Stimulated activated CD4-positive, alpha-beta T cell treated with anti-CD3 and anti-CD28 coated beads, Interleukin-12 subunit alpha, Interleukin-12 subunit beta, amount 100 ng/mL, for 48 hours (primary cell): ENCODE results near the gene ARHGDIA.
A peak's percentile ranks its signal among the peaks of the same experiment; 100 is the strongest.
"Not testable (repeated sequence)": the region's sequence is repeated elsewhere in the genome, so short reads cannot be mapped to it uniquely, and the experiment has no call there.

Source experiments
- DNase-seq, 3 donors: peaks; one replicate each; pipeline ENCODE4 v3.0.0-alpha.2; 2020; ENCODE audit warnings: low read depth in 2 of 3, low spot score in 1 of 3

The ARHGDIA gene

GRCh38 chr17:81870981-81871386 is at the start of gene ARHGDIA:
TSS of gene ARHGDIA (minus strand) at chr17:81871337. CDS start at chr17:81869930, 1,407 bp downstream.
- DNase-seq, result no peak

DNA sequence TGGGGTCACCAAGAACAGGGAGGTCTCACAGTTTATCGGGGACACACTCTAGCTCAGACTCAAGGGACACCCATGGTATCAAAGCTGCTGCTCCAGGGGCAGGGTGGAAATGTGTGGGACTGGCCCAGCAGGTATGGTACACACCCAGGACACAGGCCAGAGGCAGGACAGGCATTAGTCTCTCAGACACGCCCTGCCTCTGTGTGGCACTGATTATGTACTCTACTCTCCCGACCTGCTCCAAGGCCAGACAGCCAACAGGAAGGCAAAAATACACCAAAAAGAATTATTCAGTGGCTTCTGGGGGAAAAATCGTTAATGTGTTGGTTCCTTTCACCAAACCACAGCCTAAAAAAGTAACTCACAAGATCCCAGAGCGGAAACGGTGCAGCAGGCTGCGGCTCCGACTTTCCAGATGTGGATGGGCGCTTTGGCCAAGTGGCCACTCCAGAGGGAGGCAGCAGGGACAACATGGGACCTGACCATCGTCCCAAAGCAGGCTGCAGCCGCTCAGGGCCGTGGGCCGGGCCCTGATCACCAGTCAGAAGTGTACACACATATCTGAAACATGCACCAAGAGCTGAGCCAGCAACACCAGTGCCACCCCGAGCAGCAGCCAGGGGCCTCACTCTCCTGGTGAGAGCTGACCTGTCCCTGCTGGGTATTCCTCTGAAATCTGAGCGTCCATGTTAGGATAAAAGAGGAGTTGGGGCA is 47.9 kb upstream of the ARHGDIA start:
- DNase-seq, result no peak

DNA sequence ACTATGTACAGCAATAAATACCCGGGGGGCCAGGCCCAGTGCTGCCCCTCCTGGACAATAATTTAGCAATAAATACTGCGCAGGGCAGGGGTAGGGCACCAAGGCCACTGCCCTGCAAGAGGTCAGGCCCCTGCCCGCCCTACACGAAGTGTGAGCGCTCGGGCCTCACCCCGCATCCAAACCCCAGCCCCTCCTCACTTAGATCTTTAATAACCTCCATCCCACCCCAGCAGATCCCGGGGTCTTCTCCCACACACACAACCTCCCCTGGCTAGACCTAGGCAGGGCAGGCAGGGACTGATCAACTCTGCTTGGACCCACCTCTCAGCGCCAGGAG is 47.2 kb upstream of the ARHGDIA start:
- DNase-seq, result not testable (repeated sequence)

DNA sequence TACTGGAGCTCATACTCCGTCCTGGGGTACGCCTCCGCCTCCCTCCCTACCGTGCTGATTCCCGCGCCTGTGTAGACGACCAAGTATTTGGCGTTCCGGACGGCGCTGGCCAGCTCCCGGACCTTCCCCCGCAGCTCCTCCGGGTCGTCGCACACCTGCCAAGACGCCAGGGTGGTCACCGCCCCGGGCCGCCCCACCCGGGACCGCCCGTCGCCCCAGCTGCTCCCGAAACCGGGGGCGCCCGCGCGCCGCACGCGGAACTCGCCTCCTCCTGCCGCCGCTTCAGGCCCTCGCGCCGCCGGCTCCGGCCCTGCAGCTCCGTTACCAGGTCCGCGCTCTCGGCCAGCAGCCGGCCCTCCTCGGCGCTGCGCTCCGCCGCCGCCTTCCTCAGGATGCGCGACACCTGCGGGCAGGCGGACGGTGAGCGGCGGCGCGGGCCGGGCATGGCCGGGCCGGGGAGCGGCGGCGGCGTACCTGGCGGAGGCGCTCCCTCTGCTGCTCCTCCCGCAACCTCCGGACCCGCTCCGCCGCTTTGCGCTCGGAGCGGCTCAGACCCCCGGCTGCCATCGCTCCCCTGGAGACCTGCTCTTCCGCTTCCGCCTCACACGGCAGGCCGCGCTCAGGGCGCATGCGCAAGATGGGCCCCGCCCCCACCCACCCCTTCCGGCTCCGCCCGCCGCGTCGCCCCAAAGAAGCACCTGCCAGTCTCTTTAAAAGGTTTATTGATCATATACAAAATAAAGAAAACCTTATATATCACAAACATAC is 46.6 kb upstream of the ARHGDIA start, which contains the start of gene SIRT7:
TSS of gene SIRT7 (minus strand) at position 612 of the 768 bp plus-strand sequence. CDS start at position 567, 45 bp downstream.
- DNase-seq, result peak; percentile 62 to 71 (median 69)

DNA sequence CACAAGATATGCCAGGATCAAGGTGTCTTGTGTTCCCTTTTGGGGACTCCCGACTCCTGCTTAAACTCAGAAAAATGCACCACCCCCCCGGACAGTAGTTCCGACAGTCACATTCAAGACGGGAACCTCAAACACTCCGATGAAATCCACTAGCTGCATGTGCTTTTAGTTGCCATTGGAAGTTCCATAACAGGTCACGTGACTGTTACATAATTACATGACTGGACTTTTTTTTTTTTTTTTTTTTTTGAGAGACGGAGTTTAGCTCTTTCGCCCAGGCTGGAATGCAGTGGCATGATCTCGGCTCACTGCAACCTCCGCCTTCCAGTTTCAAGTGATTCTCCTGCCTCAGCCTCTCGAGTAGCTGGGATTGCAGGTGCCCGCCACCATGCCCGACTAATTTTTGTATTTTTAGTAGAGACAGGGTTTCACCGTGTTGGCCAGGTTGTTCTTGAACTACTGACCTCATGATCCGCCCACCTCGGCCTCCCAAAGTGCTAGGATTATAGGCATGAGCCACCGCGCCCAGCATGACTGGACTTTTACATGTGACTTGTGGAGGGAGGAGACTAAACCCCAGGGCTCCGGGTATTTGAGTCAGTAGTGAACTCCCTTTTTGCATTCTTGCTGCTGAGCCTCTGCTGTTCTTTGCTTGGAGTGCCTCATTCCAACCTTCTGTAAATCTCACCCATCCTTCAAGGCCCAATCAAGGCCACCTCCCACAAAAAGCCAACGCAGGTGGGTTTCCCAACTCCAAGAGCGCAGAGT is 45.3 kb upstream of the ARHGDIA start:
- no peak for DNase-seq

DNA sequence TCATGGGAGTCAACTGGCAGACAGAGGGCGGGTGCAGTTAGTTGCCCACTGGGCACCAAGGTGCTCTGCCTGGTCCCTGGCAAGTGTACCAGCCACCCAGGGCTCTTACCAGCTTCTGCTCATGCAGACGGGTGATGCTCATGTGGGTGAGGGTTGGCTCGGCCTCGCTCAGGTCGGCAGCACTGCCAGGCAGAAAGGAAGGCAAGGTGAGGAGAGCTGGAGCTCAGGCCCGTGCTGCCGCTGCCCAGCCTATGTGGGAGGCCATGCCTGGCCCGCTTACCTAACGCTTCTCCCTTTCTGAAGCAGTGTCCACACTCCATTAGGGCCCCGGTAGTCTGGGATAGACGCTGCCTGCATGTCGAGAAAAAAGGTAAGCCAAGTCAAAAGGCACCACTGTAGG is 44.2 kb upstream of the ARHGDIA start:
- DNase-seq, result no peak

GRCh38 chr17:81914103-81914850 is 43.1 kb upstream of the ARHGDIA start:
- no peak for DNase-seq

- no peak for DNase-seq
Observed at GRCh38 chr17:81913394-81914102, 42.4 kb upstream of the ARHGDIA start.

DNA sequence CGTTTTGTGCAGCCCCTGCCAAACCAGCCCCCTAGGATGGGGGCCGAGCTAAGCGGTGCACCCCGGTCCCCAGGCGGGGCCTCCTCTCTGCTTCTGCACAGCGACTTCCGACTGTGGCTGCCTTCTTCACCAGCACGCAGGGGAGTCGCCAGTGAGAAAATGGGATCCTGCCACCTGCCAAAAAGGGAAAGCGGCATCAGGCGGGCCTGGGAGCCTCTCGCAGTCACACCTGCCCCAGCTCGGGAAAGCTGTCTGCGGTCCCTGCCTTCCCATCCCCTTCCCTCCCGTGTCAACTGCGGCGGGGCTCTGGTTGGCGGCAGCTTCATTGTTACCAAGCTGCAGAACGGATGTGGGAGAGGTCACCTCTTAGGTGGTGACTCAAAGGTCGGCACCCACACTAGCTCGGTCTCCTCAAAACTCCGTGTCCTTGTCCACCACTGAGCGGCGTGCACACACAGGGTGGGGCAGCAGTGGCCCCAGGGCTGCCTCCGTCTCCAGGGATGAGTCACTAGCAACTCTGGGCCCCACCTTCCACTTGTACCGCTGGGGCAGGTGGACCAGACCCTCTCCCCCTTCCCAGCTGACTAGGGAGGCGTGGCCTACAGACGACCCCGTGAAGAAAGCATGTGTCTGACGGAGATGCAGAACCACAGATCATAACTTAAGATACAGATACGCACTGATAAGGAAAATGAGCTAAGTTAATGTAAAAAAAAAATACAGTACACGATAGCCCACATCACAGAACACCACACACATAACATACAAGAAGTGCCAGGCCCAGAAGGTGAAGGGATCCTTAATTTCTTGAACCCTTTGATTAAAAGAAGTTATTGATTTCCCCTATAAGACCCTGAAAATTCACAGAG is 41.5 kb upstream of the ARHGDIA start:
- DNase-seq, result no peak

GRCh38 chr17:81911969-81912368 is 40.8 kb upstream of the ARHGDIA start:
- no peak for DNase-seq

DNA sequence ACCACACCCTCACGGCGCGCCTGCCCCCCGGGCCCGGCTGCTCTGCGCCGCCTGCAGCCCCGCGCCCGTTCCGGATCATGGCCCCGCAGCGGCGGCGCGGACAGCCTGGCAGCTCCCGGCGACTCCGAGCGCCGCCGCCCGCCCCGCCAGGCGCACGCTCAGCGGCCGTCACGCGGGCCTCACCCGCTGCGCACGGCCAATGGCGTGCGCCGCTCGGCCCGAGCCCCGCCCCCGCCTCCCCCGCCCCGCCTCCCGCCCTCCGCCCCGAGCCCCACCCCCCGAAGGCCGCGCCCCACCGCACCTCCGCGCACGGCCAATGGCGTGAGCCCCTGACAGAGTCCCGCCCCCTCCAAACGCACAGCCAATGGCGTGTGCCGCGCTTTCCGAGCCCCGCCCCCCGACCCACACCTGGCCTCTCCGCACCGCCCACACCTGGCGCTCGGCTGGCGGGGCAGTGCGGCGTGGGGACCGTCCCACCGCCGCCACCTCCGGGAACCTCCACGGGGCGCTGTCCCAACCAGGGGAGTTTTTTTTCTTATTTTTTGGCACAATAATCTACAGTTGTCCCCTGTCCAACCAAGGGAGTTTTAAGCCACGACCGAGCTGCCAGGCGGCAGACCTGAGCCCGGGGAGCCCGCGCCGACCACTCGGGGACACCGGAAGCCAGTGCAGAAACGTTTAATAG is 40.3 kb upstream of the ARHGDIA start, which contains the start of gene PCYT2:
TSS of gene PCYT2 (minus strand) at position 123 of the 685 bp plus-strand sequence. CDS start at position 79, 44 bp downstream.
- DNase-seq, result peak; percentile 88 to 91 (median 88)

GRCh38 chr17:81910840-81911276 is 39.7 kb upstream of the ARHGDIA start:
- DNase-seq, result no peak

- no peak for DNase-seq
Observed at GRCh38 chr17:81909966-81910839, 39.1 kb upstream of the ARHGDIA start.

DNA sequence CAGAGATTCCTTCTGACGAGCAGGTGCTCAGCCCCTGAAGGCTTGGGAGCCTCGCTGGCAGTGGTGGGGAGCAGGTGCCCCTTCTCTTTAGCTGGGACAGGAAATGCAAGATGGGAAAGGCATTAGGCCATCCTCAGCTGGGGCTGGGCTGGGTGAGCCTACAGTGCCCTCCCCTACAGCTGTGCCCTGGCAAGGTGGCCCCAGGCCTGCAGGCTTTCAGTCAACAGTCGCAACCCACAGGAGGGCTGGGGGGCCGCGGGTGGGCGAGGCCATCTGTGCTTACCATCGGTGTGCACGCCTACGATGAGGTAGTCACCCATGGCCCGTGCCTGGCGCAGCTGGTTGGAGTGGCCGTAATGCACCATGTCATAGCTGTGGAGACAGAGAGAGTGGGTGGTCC is 38.1 kb upstream of the ARHGDIA start:
- no peak for DNase-seq

DNA sequence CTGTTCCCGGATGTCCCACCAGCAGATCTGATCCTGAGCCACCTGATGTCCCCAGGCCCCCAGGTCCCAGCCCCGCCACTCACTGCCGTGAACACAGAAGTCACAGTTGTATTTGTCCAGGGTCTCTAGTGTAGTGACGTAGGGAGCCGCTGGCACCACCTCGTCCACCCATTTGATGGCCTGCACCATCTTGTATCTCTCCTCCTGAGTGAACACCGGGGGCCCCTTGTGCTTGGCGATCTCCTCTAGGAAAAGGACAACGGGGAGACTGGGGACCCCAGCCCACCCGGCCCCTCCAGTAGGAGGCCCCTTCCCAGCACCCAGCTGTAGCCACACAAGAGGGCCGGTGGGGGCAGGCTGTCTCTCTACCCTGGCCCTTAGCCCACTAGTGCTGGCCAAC is 37.7 kb upstream of the ARHGDIA start:
- DNase-seq, result no peak

DNA sequence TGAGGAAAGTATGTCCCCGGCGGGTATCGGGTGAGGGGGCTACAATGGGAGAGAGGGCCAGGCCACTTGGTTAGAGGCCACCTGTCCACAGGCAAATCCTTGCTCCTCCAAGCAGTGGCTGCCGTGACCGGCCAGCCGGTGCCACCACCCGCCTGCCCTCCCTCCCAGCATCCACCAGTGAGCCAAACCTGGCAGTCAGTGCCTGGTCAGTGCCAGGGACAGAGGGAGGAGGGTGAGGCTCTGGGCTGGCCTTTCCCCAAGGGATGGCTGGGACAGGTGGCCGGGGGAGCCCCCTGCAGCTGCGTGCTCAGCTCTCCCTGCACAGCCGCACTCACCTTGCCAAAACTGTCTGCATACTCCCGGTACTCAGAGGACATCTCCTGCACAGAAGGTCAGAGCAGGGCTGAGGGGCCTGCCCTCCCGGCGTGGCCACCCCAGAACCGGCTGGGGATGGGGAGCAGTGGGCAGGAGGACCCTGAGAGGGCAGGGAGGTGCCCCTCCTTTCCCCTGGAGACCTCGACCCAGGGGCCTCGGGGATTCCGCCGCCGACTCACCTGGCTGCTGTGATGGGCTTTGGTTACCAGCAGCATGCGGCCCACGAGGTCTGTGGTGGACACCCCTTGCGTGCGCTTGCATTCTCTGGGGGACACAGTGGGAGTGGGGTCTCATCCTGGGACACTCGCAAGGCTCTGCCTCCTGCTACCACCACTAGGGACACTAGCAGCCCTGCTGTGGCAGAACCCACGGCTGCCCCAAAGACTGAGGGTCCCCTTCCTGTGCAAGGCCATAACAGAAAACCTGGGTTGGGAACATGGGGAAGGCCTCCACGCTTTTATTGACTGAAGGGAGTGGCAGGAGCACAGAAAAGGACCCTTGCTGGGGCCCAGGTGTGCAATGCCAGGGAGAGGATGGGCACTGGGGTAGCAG is 36.3 kb upstream of the ARHGDIA start:
- DNase-seq, result no peak
